HepG2 (cell line): ENCODE measurements around the gene LENG1. TPM values are rescaled to one million over a fixed set of nuclear protein-coding genes. Genes with fewer than 3 reads are reported as not detected.

Source experiments
- ATAC-seq: fragments of 200-7000 bp; cut with Tn5 transposase; 3 replicates; pipeline ENCODE4 v1.9.1; 2020; ENCODE audit warnings: mild to moderate bottlenecking, moderate library complexity
- BruUV-seq: library from RNA; stranded (reverse); fragments of 400-500 nt; replicated peaks from 2 replicates; lab custom pipeline; 2021; lab: Mats Ljungman, UMichigan
- CTCF ChIA-PET: fragments of 300-600 bp; formaldehyde crosslinking; extraction: SDS; loops from one replicate; lab custom pipeline; 2021; ENCODE audit warnings: low total read pairs, inconsistent platforms, low intra/inter-chr PET ratio; lab: Yijun Ruan, JAX
- POLR2A ChIA-PET: fragments of 350-600 bp; sonication (Branson Sonifier 250); formaldehyde crosslinking; loops from one replicate; lab custom pipeline; 2020; ENCODE audit warnings: antibody characterized with exemption, inconsistent platforms; lab: Yijun Ruan, JAX
- DNase-seq: peaks from one replicate; pipeline ENCODE4 v3.0.0-alpha.2; 2015; ENCODE audit warnings: low spot score
- FAIRE-seq: peaks from 3 replicates; lab custom pipeline; 2011; peaks lifted over from hg19 to GRCh38; lab: Jason Lieb, UNC
- H2AFZ ChIP-seq: one replicate; pipeline ENCODE4 v1.6.1; 2011; ENCODE audit warnings: low read length, inconsistent platforms
- H3K27ac ChIP-seq: fragments of 300-600 bp; 3 replicates; pipeline ENCODE4 v1.8.0; 2011; ENCODE audit warnings: mixed run types, mild to moderate bottlenecking, mixed read lengths, low read length, inconsistent platforms; ENCODE audit not compliant: insufficient read depth; ENCODE audit errors: extremely low read length
- H3K27me3 ChIP-seq, 2 experiments: fragments of 200-600 bp in 1 of 2; 2 replicates in 1 of 2; 3 replicates in 1 of 2; pipeline versions ENCODE4 v1.6.0 to v1.8.0; 2011; ENCODE audit warnings: low read length in 2 of 2, mild to moderate bottlenecking in 2 of 2, moderate library complexity in 2 of 2, inconsistent platforms in 1 of 2; ENCODE audit not compliant: insufficient read depth in 2 of 2, control insufficient read depth in 1 of 2
- H3K36me3 ChIP-seq, 2 experiments: fragments of 200-600 bp in 1 of 2; replicated peaks in 1 of 2; 2 replicates in 1 of 2; 3 replicates in 1 of 2; pipeline versions ENCODE4 v1.5.1 to v1.8.0; 2011; ENCODE audit warnings: low read length in 2 of 2, inconsistent platforms in 1 of 2; ENCODE audit not compliant: insufficient read depth in 2 of 2, control insufficient read depth in 1 of 2
- H3K4me1 ChIP-seq: 2 replicates; pipeline ENCODE4 v1.5.1; 2012; ENCODE audit warnings: low read length, inconsistent platforms; ENCODE audit not compliant: insufficient read depth
- H3K4me2 ChIP-seq: 2 replicates; pipeline ENCODE4 v1.6.0; 2011; ENCODE audit warnings: low read depth, low read length, inconsistent platforms
- H3K4me3 ChIP-seq, 3 experiments: fragments of 200-600 bp in 1 of 3; sonication (generic), shearing (Covaris generic) in 1 of 3; replicated peaks in 1 of 3; 2 replicates each; pipeline ENCODE4 v1.5.1; 2011 to 2016; ENCODE audit warnings: low read length in 3 of 3, inconsistent platforms in 2 of 3, low read depth in 2 of 3, mild to moderate bottlenecking in 2 of 3, control low read depth in 1 of 3, mixed read lengths in 1 of 3; ENCODE audit not compliant: insufficient read depth in 1 of 3
- H3K79me2 ChIP-seq: one replicate; pipeline ENCODE4 v1.6.1; 2011; ENCODE audit warnings: low read length, inconsistent platforms; ENCODE audit not compliant: insufficient read depth
- H3K9ac ChIP-seq: 2 replicates; pipeline ENCODE4 v1.6.0; 2011; ENCODE audit warnings: mild to moderate bottlenecking, low read depth, low read length, inconsistent platforms; ENCODE audit not compliant: insufficient read depth
- H3K9me3 ChIP-seq: 2 replicates; pipeline ENCODE4 v1.5.1; 2012; ENCODE audit warnings: mild to moderate bottlenecking, low read length
- H4K20me1 ChIP-seq: 2 replicates; pipeline ENCODE4 v1.6.0; 2011; ENCODE audit warnings: inconsistent platforms, mild to moderate bottlenecking, low read length, moderate library complexity; ENCODE audit not compliant: insufficient read depth
- FOXA1 ChIP-seq, 2 experiments: fragments of 450-650 bp in 1 of 2; sonication (generic) in 1 of 2; formaldehyde crosslinking in 1 of 2; IDR thresholded peaks; 2 replicates each; pipeline versions ENCODE4 v1.4.0 to v1.6.1; 2016 to 2020; ENCODE audit warnings: missing genetic modification reagents in 1 of 2
- FOXM1 ChIP-seq: sonication (generic); formaldehyde crosslinking; IDR thresholded peaks from 2 replicates; pipeline ENCODE4 v1.5.0; 2020; ENCODE audit warnings: missing genetic modification reagents
- MTERF4 ChIP-seq: sonication (generic); formaldehyde crosslinking; IDR thresholded peaks from 2 replicates; pipeline ENCODE4 v1.8.0; 2023; ENCODE audit warnings: mild to moderate bottlenecking, missing genetic modification reagents
- NFE2L2 ChIP-seq: fragments of 150-350 bp; IDR thresholded peaks from 2 replicates; pipeline ENCODE4 v1.6.1; 2014; ENCODE audit warnings: low read length
- REST ChIP-seq, 2 experiments: IDR thresholded peaks; 2 replicates each; pipeline ENCODE4 v1.6.1; 2011 to 2012; ENCODE audit warnings: low read length in 2 of 2, borderline replicate concordance in 1 of 2, low read depth in 1 of 2, mild to moderate bottlenecking in 1 of 2, moderate library complexity in 1 of 2
- THRA ChIP-seq: sonication (generic); formaldehyde crosslinking; IDR thresholded peaks from 2 replicates; pipeline ENCODE4 v1.4.0; 2020; ENCODE audit warnings: missing genetic modification reagents, borderline replicate concordance
- TOE1 ChIP-seq: sonication (generic); formaldehyde crosslinking; IDR thresholded peaks from 2 replicates; pipeline ENCODE4 v1.4.0; 2020; ENCODE audit warnings: mild to moderate bottlenecking, missing genetic modification reagents
- UBTF ChIP-seq: sonication (generic); formaldehyde crosslinking; IDR thresholded peaks from 2 replicates; pipeline ENCODE4 v1.4.0; 2020; ENCODE audit warnings: mild to moderate bottlenecking, missing genetic modification reagents
- ZMYM2 ChIP-seq: sonication (generic); formaldehyde crosslinking; IDR thresholded peaks from 2 replicates; pipeline ENCODE4 v1.8.0; 2022; ENCODE audit warnings: mild to moderate bottlenecking, missing genetic modification reagents
- ZNF446 ChIP-seq: sonication (generic); formaldehyde crosslinking; IDR thresholded peaks from 2 replicates; pipeline ENCODE4 v1.5.0; 2020; ENCODE audit warnings: mild to moderate bottlenecking, missing genetic modification reagents
- ZNF530 ChIP-seq: sonication (generic); formaldehyde crosslinking; IDR thresholded peaks from 2 replicates; pipeline ENCODE4 v1.5.0; 2020; ENCODE audit warnings: low read depth, mild to moderate bottlenecking, missing genetic modification reagents
- ZNF878 ChIP-seq: sonication (generic); formaldehyde crosslinking; IDR thresholded peaks from 2 replicates; pipeline ENCODE4 v1.8.1; 2023; ENCODE audit warnings: mild to moderate bottlenecking, missing genetic modification reagents, moderate library complexity
- WGBS: methylation state at CpG from one replicate; pipeline ENCODE4 v1.1.6; 2017; ENCODE audit warnings: low lambda C conversion rate; 5-methylcytosine and 5-hydroxymethylcytosine counted together
- in situ Hi-C: cut with HindIII; loops from 2 replicates; pipeline ENCODE4 v1.10.0; 2017; ENCODE audit warnings: low pct_unique_long_range_greater_than_20kb; ENCODE audit not compliant: extremely low pct_ligation_motif_present
- intact Hi-C: fragments of 100-400 bp; cut with micrococcal nuclease; formaldehyde crosslinking; loops from one replicate; pipeline ENCODE4 v1.10.0; 2022; ENCODE audit not compliant: unreplicated experiment
- polyA plus RNA-seq, 8 experiments: library from polyadenylated mRNA; depleted of rRNA in 3 of 8; stranded (reverse) in 7 of 8; unstranded in 1 of 8; fragments of >200 nt; fragmentation: Illumina TruSeq in 4 of 8; extraction: Trizol in 4 of 8; gene quantifications; 2 replicates each; pipeline versions ENCODE4 v1.2.1 to v1.2.3, GENCODE V29; 2011 to 2016; ENCODE audit warnings: low read depth in 4 of 8, missing spikeins in 1 of 8, mixed read lengths in 1 of 8; ENCODE audit not compliant: insufficient read depth in 1 of 8
- total RNA-seq, 5 experiments: library from RNA; depleted of rRNA; stranded (reverse); fragments of >200 nt; fragmentation: Illumina TruSeq; extraction: Trizol; gene quantifications; 2 replicates each; pipeline ENCODE4 v1.2.3, GENCODE V29; 2016; ENCODE audit warnings: low read depth in 1 of 5

Gene LENG1
- total and polyA plus RNA-seq, 2 of the 13 experiments (the other 11 are each of a cell fraction or from before 2014, with no cell fraction given), result 1.8 to 3.8 TPM

GRCh38 chr19:54160182-54160811 lies 776 bp upstream of the LENG1 start (continued):
- TF ChIP-seq REST (IDR thresholded peaks at IDR 0.05; ENCODE audit: borderline replicate concordance in 1 of 2, low read depth in 1 of 2, low read length in 2 of 2), result no peak
- no peak for TF ChIP-seq FOXA1 (IDR thresholded peaks at IDR 0.05)
- TF ChIP-seq FOXA1 (CRISPR knock-in tag; IDR thresholded peaks at IDR 0.05), result no peak
- TF ChIP-seq, all 625 proteins: peak for 28

GRCh38 chr19:54158812-54159351 lies 639 bp downstream of the LENG1 start:
- POLR2A ChIA-PET, result interaction anchor here (0.9 to 3.2 kb wide), 8 partner anchors 20 to 51 kb away, joined by 4 to 48 read pairs (median 8); partner anchors contain the start of genes CNOT3, MBOAT7, PRPF31 and RPS9
- peaks cover 13% of the 10 kb centered on the region for H3K79me2 ChIP-seq
- TSS peak; percentile 85 for BruUV-seq
- no peak overlapping the region for H2AFZ ChIP-seq
- in situ Hi-C loops, result no loop called here
- ATAC-seq (no peak), FAIRE-seq (peak; percentile 18), DNase-seq (no peak)
- 45% methylated on average over 19 of the region's 19 CpGs for WGBS
- peak overlapping the region; percentile 66 to 90 (median 80) for H3K4me3 ChIP-seq
- H3K4me1 ChIP-seq, result peaks cover 13% of the 10 kb centered on the region
- H3K27me3 ChIP-seq, result no peaks in the 10 kb centered on the region; a peak in 1 of 5 replicates
- H3K36me3 ChIP-seq, result peaks cover 10 to 40% of the 10 kb centered on the region in 2 experiments
- intact Hi-C loops, result loop anchor here (2.0 kb wide), 1 partner anchor 72 kb away; no protein-coding TSS in a partner anchor
- CTCF ChIA-PET, result no interaction called here
- no peaks in the 10 kb centered on the region for H3K9me3 ChIP-seq
- peak overlapping the region; percentile 97 for H3K4me2 ChIP-seq
- H3K9ac ChIP-seq, result peak overlapping the region; percentile 80
- H3K27ac ChIP-seq, result peak overlapping the region; percentile 90
- no peaks in the 10 kb centered on the region for H4K20me1 ChIP-seq
- TF ChIP-seq NFE2L2 (no peak), TOE1 (CRISPR knock-in tag) (no peak), THRA (0 out of 2 replicates have a peak, but pooled peaks have one; percentile 0), ZMYM2 (CRISPR knock-in tag) (peak; percentile 43; the same call in 1 of the 2 replicates), MTERF4 (CRISPR knock-in tag) (peak; percentile 60; the same call in 1 of the 2 replicates), ZNF446 (0 out of 2 replicates have a peak, but pooled peaks have one; percentile 47), ZNF530 (CRISPR knock-in tag) (no peak), FOXM1 (CRISPR knock-in tag) (no peak), ZNF878 (no peak), UBTF (CRISPR knock-in tag) (0 out of 2 replicates have a peak, but pooled peaks have one; percentile 17)
